ENCODE measurements around the gene PTPRK. TPM values are rescaled to one million over a fixed set of nuclear protein-coding genes. Genes with fewer than 3 reads are reported as not detected.

PTPRK gene
- total and polyA plus RNA-seq, 2 experiments from 2014 or later: 26.9 to 56.4 TPM

GRCh38 chr6:127971386-127971785, 549.0 kb downstream of the PTPRK start (continued):
- TF ChIP-seq NANOG (IDR thresholded peaks at IDR 0.05; ENCODE audit: borderline replicate concordance) (no peak), EZH2 (IDR thresholded peaks at IDR 0.05; ENCODE audit: low read depth, unreplicated experiment) (no peak), JUNB (IDR thresholded peaks at IDR 0.05; ENCODE audit: unreplicated experiment) (no peak), STAT1 (IDR thresholded peaks at IDR 0.05; ENCODE audit: unreplicated experiment) (no peak), CTCF (conservative IDR thresholded peaks at IDR 0.05; ENCODE audit: low read depth in 2 of 2) (no peak), REST (IDR thresholded peaks at IDR 0.05; ENCODE audit: unreplicated experiment) (no peak)

DNA sequence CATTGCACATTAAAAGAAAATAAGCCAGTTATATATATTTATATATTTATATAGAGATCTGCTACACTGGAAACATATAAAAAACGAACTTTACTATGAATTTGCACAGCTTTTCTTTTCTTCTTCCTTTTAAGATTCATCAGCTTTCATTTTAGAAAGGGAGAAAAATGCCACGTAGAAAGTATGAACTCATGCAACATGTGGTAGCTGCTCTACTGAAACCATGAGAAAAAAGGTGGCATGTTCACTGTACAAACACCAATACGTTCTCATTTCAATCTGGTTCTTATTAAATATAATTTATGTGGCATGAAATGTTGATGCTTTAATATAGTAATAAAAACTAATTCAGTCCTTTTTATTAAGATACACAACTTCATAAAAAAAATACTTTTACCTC, 550.7 kb downstream of the PTPRK start:
- Mint-ChIP-seq H3K27me3 (ENCODE audit: insufficient read depth, low read depth, poor library complexity) (no peaks in the 10 kb centered on the region), H3K9me3 (no peaks in the 10 kb centered on the region), H3K27ac (no peak overlapping the region), H3K4me3 (no peak overlapping the region), H3K4me1 (peaks cover 2% of the 10 kb centered on the region; the same call in 1 of the 3 replicates), H3K36me3 (ENCODE audit: low read depth) (peaks cover 4% of the 10 kb centered on the region; the same call in 2 of the 3 replicates)
- no peaks in the 10 kb centered on the region for H3K9me2 ChIP-seq (ENCODE audit: insufficient read depth)
- H3K4me1 ChIP-seq (ENCODE audit: insufficient read depth): no peaks in the 10 kb centered on the region
- no peaks in the 10 kb centered on the region for H3K27me3 ChIP-seq (ENCODE audit: insufficient read depth)
- no peak overlapping the region for H3K4me2 ChIP-seq
- no peak overlapping the region for H3K27ac ChIP-seq (ENCODE audit: low read depth)
- no peak overlapping the region for H2AFZ ChIP-seq
- H3K4me3 ChIP-seq: no peak overlapping the region
- ATAC-seq (no peak), DNase-seq (ENCODE audit: low spot score) (no peak)
- no peaks in the 10 kb centered on the region for H3K79me2 ChIP-seq (replicated peaks; ENCODE audit: insufficient read depth)
- no peaks in the 10 kb centered on the region for H3F3A ChIP-seq (replicated peaks; ENCODE audit: low read depth)
- no peaks in the 10 kb centered on the region for H4K20me1 ChIP-seq (replicated peaks; ENCODE audit: insufficient read depth)
- H3K36me3 ChIP-seq (ENCODE audit: insufficient read depth): peaks cover 4% of the 10 kb centered on the region; the same call in 1 of the 2 replicates
- no peak for TF ChIP-seq ZNF331 (CRISPR knock-in tag; IDR thresholded peaks at IDR 0.05; ENCODE audit: low read depth)
- TF ChIP-seq STAT1 (IDR thresholded peaks at IDR 0.05; ENCODE audit: unreplicated experiment): no peak
- TF ChIP-seq REST (IDR thresholded peaks at IDR 0.05; ENCODE audit: unreplicated experiment): no peak
- TF ChIP-seq, protein P1, sequence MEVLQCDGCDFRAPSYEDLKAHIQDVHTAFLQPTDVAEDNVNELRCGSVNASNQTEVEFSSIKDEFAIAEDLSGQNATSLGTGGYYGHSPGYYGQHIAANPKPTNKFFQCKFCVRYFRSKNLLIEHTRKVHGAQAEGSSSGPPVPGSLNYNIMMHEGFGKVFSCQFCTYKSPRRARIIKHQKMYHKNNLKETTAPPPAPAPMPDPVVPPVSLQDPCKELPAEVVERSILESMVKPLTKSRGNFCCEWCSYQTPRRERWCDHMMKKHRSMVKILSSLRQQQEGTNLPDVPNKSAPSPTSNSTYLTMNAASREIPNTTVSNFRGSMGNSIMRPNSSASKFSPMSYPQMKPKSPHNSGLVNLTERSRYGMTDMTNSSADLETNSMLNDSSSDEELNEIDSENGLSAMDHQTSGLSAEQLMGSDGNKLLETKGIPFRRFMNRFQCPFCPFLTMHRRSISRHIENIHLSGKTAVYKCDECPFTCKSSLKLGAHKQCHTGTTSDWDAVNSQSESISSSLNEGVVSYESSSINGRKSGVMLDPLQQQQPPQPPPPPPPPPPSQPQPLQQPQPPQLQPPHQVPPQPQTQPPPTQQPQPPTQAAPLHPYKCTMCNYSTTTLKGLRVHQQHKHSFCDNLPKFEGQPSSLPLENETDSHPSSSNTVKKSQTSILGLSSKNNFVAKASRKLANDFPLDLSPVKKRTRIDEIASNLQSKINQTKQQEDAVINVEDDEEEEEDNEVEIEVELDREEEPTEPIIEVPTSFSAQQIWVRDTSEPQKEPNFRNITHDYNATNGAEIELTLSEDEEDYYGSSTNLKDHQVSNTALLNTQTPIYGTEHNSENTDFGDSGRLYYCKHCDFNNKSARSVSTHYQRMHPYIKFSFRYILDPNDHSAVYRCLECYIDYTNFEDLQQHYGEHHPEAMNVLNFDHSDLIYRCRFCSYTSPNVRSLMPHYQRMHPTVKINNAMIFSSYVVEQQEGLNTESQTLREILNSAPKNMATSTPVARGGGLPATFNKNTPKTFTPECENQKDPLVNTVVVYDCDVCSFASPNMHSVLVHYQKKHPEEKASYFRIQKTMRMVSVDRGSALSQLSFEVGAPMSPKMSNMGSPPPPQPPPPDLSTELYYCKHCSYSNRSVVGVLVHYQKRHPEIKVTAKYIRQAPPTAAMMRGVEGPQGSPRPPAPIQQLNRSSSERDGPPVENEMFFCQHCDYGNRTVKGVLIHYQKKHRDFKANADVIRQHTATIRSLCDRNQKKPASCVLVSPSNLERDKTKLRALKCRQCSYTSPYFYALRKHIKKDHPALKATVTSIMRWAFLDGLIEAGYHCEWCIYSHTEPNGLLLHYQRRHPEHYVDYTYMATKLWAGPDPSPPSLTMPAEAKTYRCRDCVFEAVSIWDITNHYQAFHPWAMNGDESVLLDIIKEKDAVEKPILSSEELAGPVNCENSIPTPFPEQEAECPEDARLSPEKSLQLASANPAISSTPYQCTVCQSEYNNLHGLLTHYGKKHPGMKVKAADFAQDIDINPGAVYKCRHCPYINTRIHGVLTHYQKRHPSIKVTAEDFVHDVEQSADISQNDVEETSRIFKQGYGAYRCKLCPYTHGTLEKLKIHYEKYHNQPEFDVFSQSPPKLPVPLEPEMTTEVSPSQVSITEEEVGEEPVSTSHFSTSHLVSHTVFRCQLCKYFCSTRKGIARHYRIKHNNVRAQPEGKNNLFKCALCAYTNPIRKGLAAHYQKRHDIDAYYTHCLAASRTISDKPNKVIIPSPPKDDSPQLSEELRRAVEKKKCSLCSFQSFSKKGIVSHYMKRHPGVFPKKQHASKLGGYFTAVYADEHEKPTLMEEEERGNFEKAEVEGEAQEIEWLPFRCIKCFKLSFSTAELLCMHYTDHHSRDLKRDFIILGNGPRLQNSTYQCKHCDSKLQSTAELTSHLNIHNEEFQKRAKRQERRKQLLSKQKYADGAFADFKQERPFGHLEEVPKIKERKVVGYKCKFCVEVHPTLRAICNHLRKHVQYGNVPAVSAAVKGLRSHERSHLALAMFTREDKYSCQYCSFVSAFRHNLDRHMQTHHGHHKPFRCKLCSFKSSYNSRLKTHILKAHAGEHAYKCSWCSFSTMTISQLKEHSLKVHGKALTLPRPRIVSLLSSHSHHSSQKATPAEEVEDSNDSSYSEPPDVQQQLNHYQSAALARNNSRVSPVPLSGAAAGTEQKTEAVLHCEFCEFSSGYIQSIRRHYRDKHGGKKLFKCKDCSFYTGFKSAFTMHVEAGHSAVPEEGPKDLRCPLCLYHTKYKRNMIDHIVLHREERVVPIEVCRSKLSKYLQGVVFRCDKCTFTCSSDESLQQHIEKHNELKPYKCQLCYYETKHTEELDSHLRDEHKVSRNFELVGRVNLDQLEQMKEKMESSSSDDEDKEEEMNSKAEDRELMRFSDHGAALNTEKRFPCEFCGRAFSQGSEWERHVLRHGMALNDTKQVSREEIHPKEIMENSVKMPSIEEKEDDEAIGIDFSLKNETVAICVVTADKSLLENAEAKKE (CRISPR knock-in tag; IDR thresholded peaks at IDR 0.05): no peak
- TF ChIP-seq NANOG (IDR thresholded peaks at IDR 0.05; ENCODE audit: borderline replicate concordance): no peak
- TF ChIP-seq CREB1 (CRISPR knock-in tag; IDR thresholded peaks at IDR 0.05; ENCODE audit: low read depth): no peak
- TF ChIP-seq EZH2phosphoT487 (IDR thresholded peaks at IDR 0.05; ENCODE audit: unreplicated experiment): no peak
